Head of caudate nucleus (tissue), 42 donors: ENCODE measurements around the gene HDLBP.

Experiments
- DNase-seq, 42 donors: peaks; one replicate each; pipeline versions ENCODE4 v3.0.0 to v3.0.0-alpha.2; 2020 to 2021; ENCODE audit warnings: mixed read lengths in 7 of 42
- intact Hi-C: fragments of 100-400 bp; cut with DNase I; formaldehyde crosslinking; loops from one replicate; pipeline ENCODE4 v1.15.0; 2022

HDLBP gene

GRCh38 chr2:241315093-241315878, at the start of gene HDLBP:
TSS of gene HDLBP (minus strand) at chr2:241315672. CDS start at chr2:241266869, 48,803 bp downstream.
- DNase-seq: peak; percentile 93 to 99 (median 98)
- intact Hi-C loops: loop anchor here (5.0 to 10.0 kb wide), 2 partner anchors 42 to 190 kb away; partner anchors contain the start of genes FARP2 and STK25

- intact Hi-C loops: no loop called here
Observed at GRCh38 chr2:241364781-241365180, 49.3 kb upstream of the HDLBP start.

GRCh38 chr2:241363426-241363825, 48.0 kb upstream of the HDLBP start:
- no peak for DNase-seq
- intact Hi-C loops: no loop called here

More at GRCh38 chr2:241364781-241365180, 49.3 kb upstream of the HDLBP start:
- DNase-seq: no peak

- no peak for DNase-seq
- intact Hi-C loops: loop anchor here (5.0 kb wide), 2 partner anchors 42 to 148 kb away; partner anchors contain the start of genes HDLBP, SEPTIN2 and STK25
Observed at GRCh38 chr2:241359481-241360045, 44.1 kb upstream of the HDLBP start.

- intact Hi-C loops: loop anchor here (5.0 kb wide), 2 partner anchors 41 to 149 kb away; partner anchors contain the start of genes HDLBP, SEPTIN2 and STK25
- no peak for DNase-seq
Observed at GRCh38 chr2:241358470-241358869, 43.0 kb upstream of the HDLBP start.

GRCh38 chr2:241357531-241357930, 42.1 kb upstream of the HDLBP start:
- intact Hi-C loops: loop anchor here (5.0 kb wide), 2 partner anchors 40 to 150 kb away; partner anchors contain the start of genes HDLBP, SEPTIN2 and STK25

GRCh38 chr2:241356871-241357260, 41.4 kb upstream of the HDLBP start:
- intact Hi-C loops: loop anchor here (5.0 kb wide), 2 partner anchors 40 to 150 kb away; partner anchors contain the start of genes HDLBP, SEPTIN2 and STK25
- no peak for DNase-seq

More at GRCh38 chr2:241357531-241357930, 42.1 kb upstream of the HDLBP start:
- no peak for DNase-seq

GRCh38 chr2:241355983-241356870, 40.8 kb upstream of the HDLBP start, which contains the start of gene FARP2:
TSS of gene FARP2 (plus strand) at chr2:241356285. CDS start at chr2:241373108, 16,823 bp downstream.
- intact Hi-C loops: loop anchor here (5.0 kb wide), 2 partner anchors 39 to 151 kb away; partner anchors contain the start of genes HDLBP, SEPTIN2 and STK25
- peak; percentile 97 to 100 (median 100) for DNase-seq

GRCh38 chr2:241354668-241355658, 39.5 kb upstream of the HDLBP start:
- intact Hi-C loops: loop anchor here (5.0 kb wide), 2 partner anchors 38 to 152 kb away; partner anchors contain the start of genes HDLBP, SEPTIN2 and STK25

GRCh38 chr2:241352227-241352626, 36.8 kb upstream of the HDLBP start:
- DNase-seq: no peak
- intact Hi-C loops: no loop called here

More at GRCh38 chr2:241354668-241355658, 39.5 kb upstream of the HDLBP start:
- peak; percentile 37 to 80 (median 65) for DNase-seq

GRCh38 chr2:241351640-241352031, 36.2 kb upstream of the HDLBP start:
- intact Hi-C loops: no loop called here

GRCh38 chr2:241350878-241351639, 35.6 kb upstream of the HDLBP start:
- intact Hi-C loops: no loop called here
- no peak for DNase-seq

More at GRCh38 chr2:241351640-241352031, 36.2 kb upstream of the HDLBP start:
- DNase-seq: no peak

- intact Hi-C loops: no loop called here
- no peak for DNase-seq
Observed at GRCh38 chr2:241350530-241350877, 35.0 kb upstream of the HDLBP start.

- intact Hi-C loops: no loop called here
- DNase-seq: no peak
Observed at GRCh38 chr2:241349941-241350340, 34.5 kb upstream of the HDLBP start.

- intact Hi-C loops: no loop called here
Observed at GRCh38 chr2:241344925-241345651, 29.6 kb upstream of the HDLBP start.

GRCh38 chr2:241340631-241341163, 25.2 kb upstream of the HDLBP start:
- no peak for DNase-seq
- intact Hi-C loops: no loop called here

More at GRCh38 chr2:241344925-241345651, 29.6 kb upstream of the HDLBP start:
- DNase-seq: no peak
